Measurements from ENCODE around the gene SHROOM3.

DNA sequence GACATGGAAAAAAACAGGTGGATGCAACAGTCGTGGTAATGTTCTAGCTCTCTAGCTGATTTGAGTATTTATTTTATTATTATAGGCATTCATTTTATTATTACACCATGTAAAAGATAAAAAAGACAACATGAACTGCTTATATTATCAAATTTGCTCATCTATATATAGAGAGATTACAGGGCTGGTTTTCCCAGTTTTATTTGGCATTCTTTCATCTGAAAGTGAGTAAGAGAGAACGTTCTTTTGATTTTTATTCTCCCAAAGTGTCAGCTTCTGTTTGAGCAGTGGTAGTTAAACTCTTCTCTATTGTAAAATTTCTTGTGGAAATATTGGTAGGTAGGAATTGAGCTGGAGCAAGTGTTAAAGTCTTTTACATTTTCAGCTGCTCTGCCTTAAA, 283.0 kb downstream of the SHROOM3 start:
- TF ChIP-seq, protein P1, sequence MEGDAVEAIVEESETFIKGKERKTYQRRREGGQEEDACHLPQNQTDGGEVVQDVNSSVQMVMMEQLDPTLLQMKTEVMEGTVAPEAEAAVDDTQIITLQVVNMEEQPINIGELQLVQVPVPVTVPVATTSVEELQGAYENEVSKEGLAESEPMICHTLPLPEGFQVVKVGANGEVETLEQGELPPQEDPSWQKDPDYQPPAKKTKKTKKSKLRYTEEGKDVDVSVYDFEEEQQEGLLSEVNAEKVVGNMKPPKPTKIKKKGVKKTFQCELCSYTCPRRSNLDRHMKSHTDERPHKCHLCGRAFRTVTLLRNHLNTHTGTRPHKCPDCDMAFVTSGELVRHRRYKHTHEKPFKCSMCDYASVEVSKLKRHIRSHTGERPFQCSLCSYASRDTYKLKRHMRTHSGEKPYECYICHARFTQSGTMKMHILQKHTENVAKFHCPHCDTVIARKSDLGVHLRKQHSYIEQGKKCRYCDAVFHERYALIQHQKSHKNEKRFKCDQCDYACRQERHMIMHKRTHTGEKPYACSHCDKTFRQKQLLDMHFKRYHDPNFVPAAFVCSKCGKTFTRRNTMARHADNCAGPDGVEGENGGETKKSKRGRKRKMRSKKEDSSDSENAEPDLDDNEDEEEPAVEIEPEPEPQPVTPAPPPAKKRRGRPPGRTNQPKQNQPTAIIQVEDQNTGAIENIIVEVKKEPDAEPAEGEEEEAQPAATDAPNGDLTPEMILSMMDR (IDR thresholded peaks at IDR 0.05) = no peak
- TF ChIP-seq POLR2AphosphoS5 (IDR thresholded peaks at IDR 0.05; ENCODE audit: insufficient read depth in 1 of 2, low read depth in 1 of 2) = no peak
